SK-N-MC (cell line): ENCODE results near the gene NR5A2.
"Not testable (repeated sequence)": the region's sequence is repeated elsewhere in the genome, so short reads cannot be mapped to it uniquely, and the experiment has no call there.

Experiments
- DNase-seq: peaks from one replicate; pipeline ENCODE4 v3.0.0-alpha.2; 2011; ENCODE audit warnings: low read depth, low spot score
- H3K27ac ChIP-seq: fragments of 200-600 bp; sonication (generic); 2 replicates; pipeline ENCODE4 v1.5.1; 2016; ENCODE audit warnings: mixed run types
- H3K36me3 ChIP-seq: fragments of 200-600 bp; sonication (generic); 2 replicates; pipeline ENCODE4 v1.6.1; 2017; ENCODE audit warnings: antibody characterized with exemption, low read length, mixed read lengths; ENCODE audit not compliant: insufficient read depth
- H3K4me3 ChIP-seq: fragments of 200-600 bp; sonication (generic); 2 replicates; pipeline ENCODE4 v1.5.1; 2016
- H3K9ac ChIP-seq: fragments of 200-600 bp; sonication (generic); 2 replicates; pipeline ENCODE4 v1.8.0; 2017; ENCODE audit warnings: mixed run types, mixed read lengths; ENCODE audit not compliant: insufficient read length
- H3K9me3 ChIP-seq: fragments of 200-600 bp; sonication (generic); 2 replicates; pipeline ENCODE4 v1.6.1; 2017; ENCODE audit warnings: low read depth, mild to moderate bottlenecking, antibody characterized with exemption, low read length, moderate library complexity, mixed read lengths
- EZH2 ChIP-seq: fragments of 200-600 bp; sonication (generic); IDR thresholded peaks from one replicate; pipeline ENCODE4 v1.6.1; 2017; ENCODE audit warnings: antibody characterized with exemption
- FOXP2 ChIP-seq: optimal IDR thresholded peaks from 2 replicates; pipeline ENCODE3; 2011; ENCODE audit warnings: mild to moderate bottlenecking, moderate library complexity; ENCODE audit not compliant: insufficient read depth; ENCODE audit errors: extremely low read length, control extremely low read depth
- POLR2AphosphoS5 ChIP-seq: IDR thresholded peaks from 2 replicates; pipeline ENCODE4 v1.6.1; 2012; ENCODE audit warnings: mild to moderate bottlenecking, low read depth, low read length, borderline replicate concordance

NR5A2 gene

GRCh38 chr1:200178340-200178739 is 150.8 kb downstream of the NR5A2 start:
- Histone ChIP-seq H3K27ac (no peak overlapping the region), H3K36me3 (no peaks in the 10 kb centered on the region), H3K9me3 (no peaks in the 10 kb centered on the region), H3K9ac (no peak overlapping the region), H3K4me3 (no peak overlapping the region)
- TF ChIP-seq FOXP2: no peak
- TF ChIP-seq EZH2: no peak
- no peak for TF ChIP-seq POLR2AphosphoS5
- DNase-seq: no peak

GRCh38 chr1:200179126-200179780 is 151.7 kb downstream of the NR5A2 start:
- Histone ChIP-seq H3K27ac (peak overlapping the region; percentile 83), H3K9me3 (no peaks in the 10 kb centered on the region), H3K4me3 (peak overlapping the region; percentile 34), H3K9ac (no peak overlapping the region), H3K36me3 (no peaks in the 10 kb centered on the region)
- TF ChIP-seq POLR2AphosphoS5 (no peak), EZH2 (no peak), FOXP2 (no peak)
- peak; percentile 18 for DNase-seq

DNA sequence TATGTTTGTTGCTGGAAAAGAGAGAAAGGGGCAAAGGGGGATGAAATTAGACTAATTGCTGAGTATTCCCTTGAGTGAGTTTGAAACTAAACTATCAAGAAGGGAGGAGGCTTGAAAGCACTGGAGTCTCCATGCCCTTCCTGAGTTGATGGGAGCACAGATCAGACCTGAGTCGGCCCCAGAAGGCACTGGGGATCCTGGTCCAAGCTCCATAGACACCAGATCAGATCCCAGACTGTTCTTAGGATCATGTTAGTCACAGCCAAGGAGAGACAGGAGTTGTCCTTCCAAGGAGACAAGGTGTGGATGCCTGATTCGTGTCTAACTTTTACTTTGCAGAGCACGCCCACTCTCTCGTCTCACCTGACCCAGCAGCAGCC is 152.3 kb downstream of the NR5A2 start:
- TF ChIP-seq EZH2: no peak
- no peak for TF ChIP-seq FOXP2
- TF ChIP-seq POLR2AphosphoS5: no peak
- no peak overlapping the region for H3K9ac ChIP-seq
- no peaks in the 10 kb centered on the region for H3K36me3 ChIP-seq
- peak overlapping the region; percentile 34 for H3K4me3 ChIP-seq
- peak overlapping the region; percentile 83 for H3K27ac ChIP-seq
- no peak for DNase-seq
- H3K9me3 ChIP-seq: no peaks in the 10 kb centered on the region

- TF ChIP-seq POLR2AphosphoS5: no peak
- TF ChIP-seq FOXP2: no peak
- TF ChIP-seq EZH2: no peak
- Histone ChIP-seq H3K36me3 (no peaks in the 10 kb centered on the region), H3K9me3 (no peaks in the 10 kb centered on the region), H3K27ac (no peak overlapping the region), H3K9ac (no peak overlapping the region), H3K4me3 (no peak overlapping the region)
- no peak for DNase-seq
Observed at GRCh38 chr1:200180821-200181220, 153.3 kb downstream of the NR5A2 start.

GRCh38 chr1:200181861-200182260 is 154.4 kb downstream of the NR5A2 start:
- Histone ChIP-seq H3K4me3 (no peak overlapping the region), H3K9me3 (no peaks in the 10 kb centered on the region), H3K9ac (no peak overlapping the region), H3K36me3 (no peaks in the 10 kb centered on the region), H3K27ac (no peak overlapping the region)
- DNase-seq: no peak
- TF ChIP-seq FOXP2 (no peak), POLR2AphosphoS5 (no peak), EZH2 (no peak)

GRCh38 chr1:200182701-200183100 is 155.2 kb downstream of the NR5A2 start:
- no peaks in the 10 kb centered on the region for H3K9me3 ChIP-seq
- TF ChIP-seq POLR2AphosphoS5 (no peak), FOXP2 (no peak), EZH2 (no peak)
- no peak for DNase-seq
- no peak overlapping the region for H3K9ac ChIP-seq
- H3K27ac ChIP-seq: no peak overlapping the region
- H3K4me3 ChIP-seq: no peak overlapping the region
- H3K36me3 ChIP-seq: no peaks in the 10 kb centered on the region

DNA sequence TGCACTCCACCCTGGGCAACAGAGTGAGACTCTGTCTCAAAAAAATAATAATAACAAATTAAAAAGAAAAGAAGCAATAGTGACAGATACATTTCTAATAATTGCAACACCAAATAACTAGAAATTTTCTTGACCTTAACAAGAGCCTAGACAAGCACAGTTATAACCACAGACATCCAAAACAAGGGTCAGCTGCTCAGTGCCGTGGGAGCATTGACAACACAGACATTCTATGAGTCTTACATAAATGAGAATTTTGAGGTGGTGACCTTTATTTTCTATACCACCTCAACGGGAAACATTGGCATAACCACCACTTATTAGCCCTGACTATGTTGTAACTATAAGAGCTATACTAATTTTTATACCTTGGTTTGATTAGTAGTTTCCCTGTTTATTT is 156.1 kb downstream of the NR5A2 start:
- H3K27ac ChIP-seq: no peak overlapping the region; the same call in 1 of the 2 replicates
- no peak overlapping the region for H3K9ac ChIP-seq
- no peak for DNase-seq
- H3K9me3 ChIP-seq: no peaks in the 10 kb centered on the region
- H3K36me3 ChIP-seq: no peaks in the 10 kb centered on the region
- H3K4me3 ChIP-seq: no peak overlapping the region
- TF ChIP-seq POLR2AphosphoS5 (no peak), EZH2 (no peak), FOXP2 (no peak)

- Histone ChIP-seq H3K4me3 (peak overlapping the region; percentile 37), H3K36me3 (no peaks in the 10 kb centered on the region), H3K9ac (no peak overlapping the region), H3K9me3 (no peaks in the 10 kb centered on the region), H3K27ac (peak overlapping the region; percentile 70; the same call in 1 of the 2 replicates)
- DNase-seq: peak; percentile 71
- TF ChIP-seq POLR2AphosphoS5 (peak; percentile 48; the same call in 1 of the 2 replicates), FOXP2 (no peak)
Observed at GRCh38 chr1:200184196-200184595, 156.7 kb downstream of the NR5A2 start.

GRCh38 chr1:200185191-200185590 is 157.7 kb downstream of the NR5A2 start:
- H3K27ac ChIP-seq: peak overlapping the region; percentile 70; the same call in 1 of the 2 replicates

GRCh38 chr1:200187332-200187731 is 159.8 kb downstream of the NR5A2 start:
- H3K9me3 ChIP-seq, H3K4me3 ChIP-seq, H3K36me3 ChIP-seq, H3K27ac ChIP-seq, H3K9ac ChIP-seq, DNase-seq: not testable (repeated sequence)

More at GRCh38 chr1:200185191-200185590, 157.7 kb downstream of the NR5A2 start:
- H3K9ac ChIP-seq, H3K9me3 ChIP-seq, H3K36me3 ChIP-seq, DNase-seq: not testable (repeated sequence)
- peak overlapping the region; percentile 37 for H3K4me3 ChIP-seq
